DND-41 (cell line): ENCODE measurements around the gene NCOR1.

ENCODE experiments used
- ATAC-seq: fragments of 200-7000 bp; cut with Tn5 transposase; 3 replicates; pipeline ENCODE4 v1.9.1; 2021; ENCODE audit warnings: low read depth; ENCODE audit not compliant: insufficient read depth
- DNase-seq: peaks from one replicate; pipeline ENCODE4 v3.0.0-alpha.2; 2020
- H2AFZ ChIP-seq: 2 replicates; pipeline ENCODE4 v1.6.0; 2012; ENCODE audit warnings: low read depth, low read length
- H3K27ac ChIP-seq: 2 replicates; pipeline ENCODE4 v1.5.1; 2012; ENCODE audit warnings: low read length, inconsistent platforms
- H3K27me3 ChIP-seq: fragments of 200-600 bp; sonication (generic); 2 replicates; pipeline ENCODE4 v1.6.0; 2012; ENCODE audit warnings: low read length, mild to moderate bottlenecking, inconsistent platforms; ENCODE audit not compliant: insufficient read depth, poor library complexity
- H3K36me3 ChIP-seq: 2 replicates; pipeline ENCODE4 v1.5.1; 2012; ENCODE audit warnings: low read length, inconsistent platforms; ENCODE audit not compliant: insufficient read depth
- H3K4me1 ChIP-seq: 2 replicates; pipeline ENCODE4 v1.5.1; 2012; ENCODE audit warnings: mild to moderate bottlenecking, low read length; ENCODE audit not compliant: insufficient read depth
- H3K4me2 ChIP-seq: 2 replicates; pipeline ENCODE4 v1.6.0; 2012; ENCODE audit warnings: mild to moderate bottlenecking, moderate library complexity, low read length, inconsistent platforms; ENCODE audit not compliant: insufficient read depth
- H3K4me3 ChIP-seq, 2 experiments: fragments of 200-600 bp in 1 of 2; shearing (Covaris generic) in 1 of 2; 2 replicates each; pipeline ENCODE4 v1.5.1; 2012 to 2016; ENCODE audit warnings: inconsistent platforms in 2 of 2, low read length in 2 of 2, mild to moderate bottlenecking in 2 of 2, low read depth in 1 of 2, moderate library complexity in 1 of 2
- H3K79me2 ChIP-seq: 2 replicates; pipeline ENCODE4 v1.6.0; 2012; ENCODE audit warnings: low read length, inconsistent platforms; ENCODE audit not compliant: insufficient read depth
- H3K9ac ChIP-seq: 2 replicates; pipeline ENCODE4 v1.6.0; 2012; ENCODE audit warnings: low read depth, mild to moderate bottlenecking, inconsistent platforms, low read length, moderate library complexity
- H3K9me3 ChIP-seq: 2 replicates; pipeline ENCODE4 v1.5.1; 2012; ENCODE audit warnings: low read length, moderate library complexity, mild to moderate bottlenecking, inconsistent platforms; ENCODE audit not compliant: insufficient read depth, severe bottlenecking
- H4K20me1 ChIP-seq: 2 replicates; pipeline ENCODE4 v1.6.0; 2012; ENCODE audit warnings: low read length; ENCODE audit not compliant: insufficient read depth
- CTCF ChIP-seq: IDR thresholded peaks from 2 replicates; pipeline ENCODE4 v1.5.1; 2012; ENCODE audit warnings: borderline replicate concordance, low read length, moderate library complexity, mild to moderate bottlenecking; ENCODE audit not compliant: poor library complexity, severe bottlenecking; ENCODE audit errors: extremely low read depth
- EZH2 ChIP-seq: IDR thresholded peaks from 3 replicates; pipeline ENCODE4 v1.6.1; 2012; ENCODE audit warnings: borderline replicate concordance, low read depth, mild to moderate bottlenecking, moderate library complexity, low read length, inconsistent platforms; ENCODE audit not compliant: severe bottlenecking

Gene NCOR1

DNA sequence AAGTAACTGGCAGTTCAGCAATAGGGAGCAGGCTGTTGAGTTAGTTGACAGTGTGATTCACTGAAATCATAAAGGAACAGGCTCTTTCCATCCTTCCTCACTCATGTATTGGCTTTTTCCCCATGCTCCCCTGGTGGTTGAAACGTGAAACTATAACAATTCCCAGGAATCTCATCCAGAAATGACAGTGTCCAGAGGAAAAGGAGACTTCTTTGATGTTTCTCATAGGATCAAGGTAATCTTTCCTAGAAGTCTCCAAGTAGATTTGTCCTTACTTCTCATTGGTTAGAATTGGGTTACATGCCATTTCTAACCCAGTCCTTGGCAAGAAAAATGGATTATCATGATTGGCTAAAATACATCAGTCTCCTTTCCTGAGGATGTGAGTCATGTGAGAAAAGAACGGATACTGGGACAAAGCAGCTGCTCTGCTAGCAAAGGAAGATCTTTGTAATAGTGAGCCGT is 201.4 kb downstream of the NCOR1 start:
- Histone ChIP-seq H3K27ac (no peak overlapping the region), H4K20me1 (peaks cover 4% of the 10 kb centered on the region; the same call in 1 of the 2 replicates)
- no peak for DNase-seq

GRCh38 chr17:16007439-16007838 is 207.9 kb downstream of the NCOR1 start:
- Histone ChIP-seq H3K9ac (no peak overlapping the region), H3K79me2 (peaks cover 34% of the 10 kb centered on the region), H3K4me2 (no peak overlapping the region), H3K9me3 (no peaks in the 10 kb centered on the region), H3K4me3 (no peak overlapping the region), H3K4me1 (peaks cover 1% of the 10 kb centered on the region; the same call in 1 of the 2 replicates), H3K27me3 (no peaks in the 10 kb centered on the region), H3K36me3 (peaks cover 86% of the 10 kb centered on the region), H4K20me1 (peaks cover 7% of the 10 kb centered on the region; the same call in 1 of the 2 replicates), H2AFZ (no peak overlapping the region), H3K27ac (no peak overlapping the region)
- DNase-seq (no peak), ATAC-seq (no peak)
- TF ChIP-seq CTCF (no peak), EZH2 (no peak)

More for the DNA sequence above, 201.4 kb downstream of the NCOR1 start:
- Histone ChIP-seq H3K27me3 (no peaks in the 10 kb centered on the region), H3K4me2 (no peak overlapping the region), H2AFZ (no peak overlapping the region), H3K79me2 (peaks cover 46% of the 10 kb centered on the region), H3K9me3 (no peaks in the 10 kb centered on the region), H3K4me1 (no peaks in the 10 kb centered on the region), H3K9ac (no peak overlapping the region), H3K4me3 (no peak overlapping the region), H3K36me3 (peaks cover 69% of the 10 kb centered on the region)
- no peak for ATAC-seq
- TF ChIP-seq EZH2 (no peak), CTCF (peak; percentile 14)

DNA sequence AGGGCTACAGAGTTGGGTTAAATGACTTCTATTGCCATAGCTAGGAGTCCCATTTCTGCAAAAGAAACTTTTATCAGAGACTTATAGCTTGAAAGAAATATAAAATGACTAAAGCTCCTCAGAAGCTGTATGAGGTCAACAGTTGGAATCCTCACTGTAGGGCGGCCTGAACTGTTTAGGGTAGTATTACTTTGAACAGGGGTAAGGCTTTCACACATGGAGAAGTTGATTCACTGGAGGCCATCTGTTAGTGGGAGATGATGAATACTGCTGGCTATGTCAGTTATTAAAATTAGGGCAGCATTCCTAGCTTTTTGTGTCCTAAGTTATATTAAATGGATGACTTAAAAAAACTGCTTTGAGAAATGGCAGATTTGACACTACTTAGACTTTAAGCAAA is 209.7 kb downstream of the NCOR1 start:
- H3K4me1 ChIP-seq, result peaks cover 19% of the 10 kb centered on the region
- no peaks in the 10 kb centered on the region for H3K9me3 ChIP-seq
- H2AFZ ChIP-seq, result no peak overlapping the region
- H3K36me3 ChIP-seq, result peaks cover 85% of the 10 kb centered on the region
- no peak overlapping the region for H3K9ac ChIP-seq
- ATAC-seq (no peak), DNase-seq (no peak)
- peaks cover 37% of the 10 kb centered on the region for H3K79me2 ChIP-seq
- H3K27ac ChIP-seq, result no peak overlapping the region
- H3K27me3 ChIP-seq, result no peaks in the 10 kb centered on the region
- TF ChIP-seq CTCF (no peak), EZH2 (no peak)
- H3K4me3 ChIP-seq, result no peak overlapping the region
- H4K20me1 ChIP-seq, result peaks cover 16% of the 10 kb centered on the region; the same call in 1 of the 2 replicates
- no peak overlapping the region for H3K4me2 ChIP-seq
